Upper lobe of left lung (tissue), 6 donors: Measurements from ENCODE around the gene WNT3. TPM values are rescaled to one million over a fixed set of nuclear protein-coding genes. Genes with fewer than 3 reads are reported as not detected.

Source experiments
- ATAC-seq, 2 donors: fragments of 200-7000 bp; cut with Tn5 transposase; one replicate each; pipeline ENCODE4 v1.9.1; 2022; ENCODE audit warnings: mild to moderate bottlenecking in 2 of 2, moderate library complexity in 2 of 2; ENCODE audit not compliant: low FRiP score in 2 of 2
- DNase-seq, 2 donors: peaks; one replicate each; pipeline ENCODE4 v3.0.0-alpha.2; 2019 to 2020
- H3K27ac ChIP-seq, 4 donors: fragments of 200-600 bp; sonication (generic); one replicate each; pipeline ENCODE4 v1.5.1; 2016 to 2019
- H3K27me3 ChIP-seq, 4 donors: fragments of 200-600 bp; sonication (generic); one replicate each; pipeline ENCODE4 v1.5.1; 2017 to 2019
- H3K36me3 ChIP-seq, 4 donors: fragments of 200-600 bp; sonication (generic); one replicate each; pipeline ENCODE4 v1.5.1; 2016 to 2019
- H3K4me1 ChIP-seq, 4 donors: fragments of 200-600 bp; sonication (generic); one replicate each; pipeline ENCODE4 v1.5.1; 2018 to 2019
- H3K4me3 ChIP-seq, 4 donors: fragments of 200-600 bp; sonication (generic); one replicate each; pipeline ENCODE4 v1.5.1; 2017 to 2019; ENCODE audit warnings: mild to moderate bottlenecking in 2 of 4, moderate library complexity in 1 of 4
- H3K9me3 ChIP-seq, 4 donors: fragments of 200-600 bp; sonication (generic); one replicate each; pipeline ENCODE4 v1.5.1; 2018 to 2019
- EP300 ChIP-seq, 4 donors: sonication (generic); formaldehyde crosslinking; IDR thresholded peaks; one replicate each; pipeline ENCODE4 v1.5.1; 2017; ENCODE audit warnings: antibody characterized with exemption in 4 of 4, control low read depth in 2 of 4
- POLR2A ChIP-seq, 4 donors: fragments of 450-650 bp; IDR thresholded peaks; one replicate each; pipeline ENCODE4 v1.5.1; 2016 to 2017; ENCODE audit warnings: antibody characterized with exemption in 4 of 4, mild to moderate bottlenecking in 2 of 4
- POLR2AphosphoS5 ChIP-seq, 2 donors: sonication (generic); formaldehyde crosslinking; IDR thresholded peaks; one replicate each; pipeline ENCODE4 v1.5.1; 2017; ENCODE audit warnings: antibody characterized with exemption in 2 of 2
- WGBS, 2 donors: methylation state at CpG; one replicate each; pipeline ENCODE4 v1.1.5; 2017 to 2018; 5-methylcytosine and 5-hydroxymethylcytosine counted together
- total RNA-seq, 6 donors: library from RNA; depleted of rRNA in 4 of 6; stranded (reverse); fragments of >200 nt in 4 of 6; gene quantifications; one replicate each; pipeline versions ENCODE4 v1.1.0 to v1.2.1, GENCODE V29; 2016 to 2021
- TF ChIP-seq, protein P1 (sequence below), 6 experiments: fragments of 450-650 bp in 4 of 6; fragments of 200-600 bp in 2 of 6; sonication (generic) in 2 of 6; IDR thresholded peaks; one replicate each; pipeline ENCODE4 v1.5.1; 2016 to 2019; ENCODE audit warnings: antibody characterized with exemption in 6 of 6
- donor health status: DM: no; HTN: no; CAD: no; lungs with moderate emphysema.
- donor health status: DM: no; HTN: yes; CAD: no; lungs with severe emphysema.

WNT3 gene
- total RNA-seq, 6 donors from 2014 or later: 1.1 to 4.6 (median 1.9) TPM

DNA sequence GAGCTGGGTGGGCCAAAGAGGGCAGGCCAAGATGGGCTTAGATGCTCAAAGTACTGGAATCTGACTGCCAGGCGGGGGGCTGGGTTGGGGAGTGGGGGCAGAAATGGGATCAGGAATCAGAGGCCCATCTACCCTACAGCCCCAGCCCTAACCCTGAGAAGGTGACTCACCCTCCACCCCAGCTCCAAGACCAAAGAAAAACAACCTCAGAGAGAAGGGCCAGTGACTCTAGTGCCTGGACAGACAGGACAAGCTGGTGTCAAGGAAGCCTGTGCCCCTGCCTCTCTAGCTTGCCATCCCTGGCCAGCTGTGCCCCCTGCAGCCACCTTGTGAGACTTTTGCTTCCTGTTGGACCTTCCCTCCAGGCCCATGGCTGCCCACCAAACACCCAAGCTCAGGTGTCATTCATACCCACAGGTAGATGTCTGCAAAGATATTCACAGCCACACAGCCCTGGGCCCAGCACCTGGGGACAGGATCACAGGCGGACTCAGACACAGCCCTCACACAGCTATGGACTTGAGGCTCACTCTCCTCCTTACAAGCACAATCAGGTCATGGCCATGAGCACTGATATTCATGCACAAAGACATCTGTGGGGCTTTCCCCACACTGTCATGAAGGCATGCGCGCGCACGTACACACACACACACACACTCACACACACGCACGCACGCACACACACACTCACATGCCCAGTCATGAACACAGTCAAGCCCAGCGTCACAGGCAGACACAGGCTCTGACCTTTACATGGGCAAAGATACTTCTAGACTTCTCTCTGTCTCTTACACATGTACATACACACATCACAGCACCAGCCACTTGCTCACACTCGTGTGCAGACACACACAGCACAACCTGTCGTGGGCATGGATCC lies 2.8 kb downstream of the WNT3 start:
- WGBS, 2 donors: 74 to 78% methylated on average over 12 of the region's 12 CpGs
- peaks cover 4 to 45% (median 33%) of the 10 kb centered on the region in 4 donors for H3K27me3 ChIP-seq

DNA sequence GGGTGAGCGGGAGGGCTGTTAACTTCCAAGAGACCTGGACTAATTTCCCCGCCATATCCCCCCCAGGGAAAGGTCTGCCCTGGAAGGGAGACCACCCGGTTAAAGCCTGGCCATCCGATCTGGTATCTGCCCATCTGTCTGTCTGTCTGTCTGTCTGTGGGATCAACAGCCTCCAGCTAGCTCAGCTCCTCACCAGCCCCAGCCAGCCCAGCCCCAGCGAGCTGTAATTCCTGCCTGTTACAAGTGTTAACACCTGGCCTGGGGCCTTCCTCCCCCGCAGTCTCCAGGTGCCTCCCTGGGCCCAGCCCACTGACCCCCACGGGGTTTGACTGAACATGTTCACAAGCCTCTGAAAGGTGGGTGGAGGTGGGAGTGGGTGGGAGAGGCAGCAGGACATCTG lies 4.0 kb downstream of the WNT3 start:
- WGBS, 2 donors: 43 to 66% methylated on average over 4 to 6 of the region's 7 CpGs
- H3K4me1 ChIP-seq: peaks cover 13 to 19% (median 15%) of the 10 kb centered on the region in 4 donors
- no peak for DNase-seq
- H3K9me3 ChIP-seq: no peaks in the 10 kb centered on the region
- H3K27ac ChIP-seq: no peak overlapping the region
- H3K36me3 ChIP-seq: no peaks in the 10 kb centered on the region
- TF ChIP-seq, protein P1, sequence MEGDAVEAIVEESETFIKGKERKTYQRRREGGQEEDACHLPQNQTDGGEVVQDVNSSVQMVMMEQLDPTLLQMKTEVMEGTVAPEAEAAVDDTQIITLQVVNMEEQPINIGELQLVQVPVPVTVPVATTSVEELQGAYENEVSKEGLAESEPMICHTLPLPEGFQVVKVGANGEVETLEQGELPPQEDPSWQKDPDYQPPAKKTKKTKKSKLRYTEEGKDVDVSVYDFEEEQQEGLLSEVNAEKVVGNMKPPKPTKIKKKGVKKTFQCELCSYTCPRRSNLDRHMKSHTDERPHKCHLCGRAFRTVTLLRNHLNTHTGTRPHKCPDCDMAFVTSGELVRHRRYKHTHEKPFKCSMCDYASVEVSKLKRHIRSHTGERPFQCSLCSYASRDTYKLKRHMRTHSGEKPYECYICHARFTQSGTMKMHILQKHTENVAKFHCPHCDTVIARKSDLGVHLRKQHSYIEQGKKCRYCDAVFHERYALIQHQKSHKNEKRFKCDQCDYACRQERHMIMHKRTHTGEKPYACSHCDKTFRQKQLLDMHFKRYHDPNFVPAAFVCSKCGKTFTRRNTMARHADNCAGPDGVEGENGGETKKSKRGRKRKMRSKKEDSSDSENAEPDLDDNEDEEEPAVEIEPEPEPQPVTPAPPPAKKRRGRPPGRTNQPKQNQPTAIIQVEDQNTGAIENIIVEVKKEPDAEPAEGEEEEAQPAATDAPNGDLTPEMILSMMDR (IDR thresholded peaks at IDR 0.05): no peak
- TF ChIP-seq POLR2AphosphoS5 (IDR thresholded peaks at IDR 0.05): no peak
- no peak for TF ChIP-seq EP300 (IDR thresholded peaks at IDR 0.05)
- TF ChIP-seq POLR2A (IDR thresholded peaks at IDR 0.05): no peak
- peaks cover 4 to 33% (median 27%) of the 10 kb centered on the region in 4 donors for H3K27me3 ChIP-seq
- no peak overlapping the region for H3K4me3 ChIP-seq
- no peak for ATAC-seq

More for the DNA sequence above, 2.8 kb downstream of the WNT3 start:
- DNase-seq (no peak), ATAC-seq (no peak)
- no peak for TF ChIP-seq POLR2AphosphoS5 (IDR thresholded peaks at IDR 0.05)
- TF ChIP-seq EP300 (IDR thresholded peaks at IDR 0.05): no peak
- TF ChIP-seq POLR2A (IDR thresholded peaks at IDR 0.05): no peak
- TF ChIP-seq, protein P1 (IDR thresholded peaks at IDR 0.05): no peak
- Histone ChIP-seq H3K4me1 (peaks cover 21 to 29% (median 23%) of the 10 kb centered on the region in 4 donors), H3K36me3 (no peaks in the 10 kb centered on the region), H3K4me3 (no peak overlapping the region), H3K27ac (no peak overlapping the region), H3K9me3 (no peaks in the 10 kb centered on the region)

DNA sequence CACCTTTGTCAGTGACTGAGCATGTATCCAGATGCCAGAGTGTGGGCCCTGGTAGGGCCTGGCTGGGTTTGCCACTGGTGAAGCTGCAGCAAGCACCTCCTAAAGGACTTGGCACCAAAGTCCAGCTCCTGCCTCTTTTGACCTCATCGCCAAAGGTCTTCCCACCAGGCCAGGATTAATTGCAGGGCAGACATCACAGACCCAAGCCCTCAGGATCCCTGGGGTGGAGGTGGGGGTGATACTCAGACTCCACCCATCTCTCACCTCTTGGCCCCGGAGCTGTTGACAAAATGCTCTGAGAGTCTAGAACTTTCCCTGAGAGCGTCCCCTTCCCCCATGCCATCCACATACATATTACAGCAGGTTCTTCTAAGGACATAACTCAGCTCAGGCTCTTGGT lies 4.6 kb downstream of the WNT3 start:
- TF ChIP-seq, protein P1 (IDR thresholded peaks at IDR 0.05): no peak
- TF ChIP-seq EP300 (IDR thresholded peaks at IDR 0.05) (no peak), POLR2AphosphoS5 (IDR thresholded peaks at IDR 0.05) (no peak), POLR2A (IDR thresholded peaks at IDR 0.05) (no peak)
- H3K36me3 ChIP-seq: no peaks in the 10 kb centered on the region
- ATAC-seq: no peak
- peaks cover 4 to 27% (median 21%) of the 10 kb centered on the region in 4 donors for H3K27me3 ChIP-seq
- H3K4me1 ChIP-seq: peaks cover 8 to 14% (median 10%) of the 10 kb centered on the region in 4 donors
- WGBS, 2 donors: 51 to 65% methylated on average over 2 to 3 of the region's 3 CpGs
- DNase-seq: no peak
- no peaks in the 10 kb centered on the region for H3K9me3 ChIP-seq
- H3K27ac ChIP-seq: no peak overlapping the region
- no peak overlapping the region for H3K4me3 ChIP-seq

DNA sequence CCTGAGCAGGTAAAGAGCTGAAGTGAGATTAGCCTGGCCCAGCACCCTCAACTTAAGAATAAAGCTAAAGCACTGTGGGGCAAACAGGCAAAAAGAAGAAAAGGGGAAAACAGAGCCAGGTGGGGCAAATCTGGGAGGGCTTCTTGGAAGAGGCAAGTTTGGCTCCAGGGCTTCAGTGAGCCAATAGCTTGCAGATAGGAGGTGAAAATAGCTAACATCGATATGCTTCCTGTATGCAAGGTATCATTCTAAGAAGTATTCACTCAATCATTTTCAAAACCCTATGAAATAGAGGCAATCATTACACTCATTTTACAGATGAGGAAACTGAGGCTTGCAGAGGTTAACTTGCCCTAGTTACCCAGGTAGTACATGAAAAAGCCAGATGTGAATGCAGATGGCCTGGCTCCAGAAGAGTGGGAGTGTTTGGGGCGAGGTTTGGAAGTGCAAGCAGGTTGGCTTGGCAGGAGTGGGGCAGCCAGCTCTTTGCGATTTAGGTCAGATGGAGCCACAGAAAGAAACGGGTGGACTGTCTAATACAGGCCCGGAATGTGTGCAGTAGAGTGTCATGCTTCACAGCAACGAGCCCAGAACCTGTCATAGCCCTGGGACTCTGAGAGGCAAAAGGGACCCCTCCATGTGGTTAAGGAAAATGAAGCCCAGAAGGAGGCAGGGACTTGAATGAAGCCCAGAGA lies 5.7 kb downstream of the WNT3 start:
- no peaks in the 10 kb centered on the region for H3K9me3 ChIP-seq
- TF ChIP-seq EP300 (IDR thresholded peaks at IDR 0.05): no peak
- no peak for TF ChIP-seq POLR2AphosphoS5 (IDR thresholded peaks at IDR 0.05)
- no peak for TF ChIP-seq POLR2A (IDR thresholded peaks at IDR 0.05)
- TF ChIP-seq, protein P1 (IDR thresholded peaks at IDR 0.05): no peak
- no peaks in the 10 kb centered on the region for H3K36me3 ChIP-seq
- DNase-seq (no peak), ATAC-seq (no peak)
- peaks cover 0 to 3% (median 0%) of the 10 kb centered on the region in 4 donors for H3K4me1 ChIP-seq
- WGBS, 2 donors: 74 to 76% methylated on average over 6 of the region's 6 CpGs
- no peak overlapping the region for H3K27ac ChIP-seq
- H3K4me3 ChIP-seq: no peak overlapping the region
- H3K27me3 ChIP-seq: peaks cover 0 to 16% (median 11%) of the 10 kb centered on the region in 4 donors
